A673 (cell line): Measurements from ENCODE around the gene SYNGR1. TPM values are rescaled to one million over a fixed set of nuclear protein-coding genes. Genes with fewer than 3 reads are reported as not detected.

Experiments
- BruUV-seq: library from RNA; stranded (reverse); fragments of 400-500 nt; replicated peaks from 2 replicates; lab custom pipeline; 2021; lab: Mats Ljungman, UMichigan
- CTCF ChIA-PET: fragments of 300-600 bp; sonication (Branson Sonifier 250); formaldehyde crosslinking; loops from one replicate; lab custom pipeline; 2022; ENCODE audit warnings: antibody characterized with exemption; lab: Charles Lee
- POLR2A ChIA-PET: fragments of 300-600 bp; sonication (Branson Sonifier 250); formaldehyde crosslinking; loops from one replicate; lab custom pipeline; 2022; ENCODE audit warnings: antibody characterized with exemption; ENCODE audit not compliant: low non-redundant PET; lab: Charles Lee
- DNase-seq: peaks from one replicate; pipeline ENCODE4 v3.0.0-alpha.2; 2015; ENCODE audit warnings: low spot score
- H3K27ac ChIP-seq: fragments of 200-600 bp; sonication (generic); 2 replicates; pipeline ENCODE4 v1.5.1; 2016; ENCODE audit warnings: mixed run types, low read depth, mild to moderate bottlenecking, mixed read lengths, antibody characterized with exemption, low read length; ENCODE audit not compliant: poor library complexity, severe bottlenecking
- H3K27me3 ChIP-seq: fragments of 200-600 bp; sonication (generic); replicated peaks from 2 replicates; pipeline ENCODE4 v1.6.1; 2017; ENCODE audit warnings: mixed run types, low read depth, mild to moderate bottlenecking, mixed read lengths, antibody characterized with exemption, low read length; ENCODE audit not compliant: insufficient read depth, poor library complexity
- H3K36me3 ChIP-seq: fragments of 200-600 bp; sonication (generic); 2 replicates; pipeline ENCODE4 v1.6.1; 2016; ENCODE audit warnings: mixed run types, mild to moderate bottlenecking, mixed read lengths, antibody characterized with exemption, low read length; ENCODE audit not compliant: insufficient read depth, poor library complexity, severe bottlenecking
- H3K4me1 ChIP-seq: fragments of 200-600 bp; sonication (generic); 2 replicates; pipeline ENCODE4 v1.6.1; 2017; ENCODE audit warnings: mixed run types, mild to moderate bottlenecking, mixed read lengths, antibody characterized with exemption, low read length; ENCODE audit not compliant: insufficient read depth, poor library complexity, severe bottlenecking
- H3K4me3 ChIP-seq: fragments of 200-600 bp; sonication (generic); 2 replicates; pipeline ENCODE4 v1.5.1; 2016; ENCODE audit warnings: low read depth, mixed run types, mild to moderate bottlenecking, mixed read lengths, low read length; ENCODE audit not compliant: poor library complexity, severe bottlenecking
- H3K9me3 ChIP-seq: fragments of 200-600 bp; sonication (generic); 2 replicates; pipeline ENCODE4 v1.6.1; 2016; ENCODE audit warnings: mixed run types, low read depth, mild to moderate bottlenecking, mixed read lengths, antibody characterized with exemption, low read length; ENCODE audit not compliant: poor library complexity, severe bottlenecking
- EZH2 ChIP-seq: fragments of 200-600 bp; sonication (generic); IDR thresholded peaks from 2 replicates; pipeline ENCODE4 v1.6.1; 2017; ENCODE audit warnings: borderline replicate concordance, low read depth, mild to moderate bottlenecking, mixed read lengths, antibody characterized with exemption, low read length; ENCODE audit not compliant: poor library complexity, severe bottlenecking
- intact Hi-C: fragments of 100-400 bp; cut with micrococcal nuclease; formaldehyde crosslinking; loops from one replicate; pipeline ENCODE4 v1.10.0; 2022; ENCODE audit not compliant: unreplicated experiment
- total RNA-seq: library from RNA; stranded (reverse); gene quantifications from 2 replicates; pipeline ENCODE4 v1.2.3, GENCODE V29; 2021
- TF ChIP-seq, protein P1 (sequence below): fragments of 300-800, 200-600 bp; sonication (generic); conservative IDR thresholded peaks from 2 replicates; pipeline ENCODE4 v1.5.1; 2017; ENCODE audit warnings: low read depth, mild to moderate bottlenecking, antibody characterized with exemption, low read length, moderate library complexity, mixed read lengths

The SYNGR1 gene
- total RNA-seq, 1 experiment from 2014 or later: 31.7 TPM

- no peak overlapping the region for H3K27ac ChIP-seq
- ChIA-PET CTCF (no interaction called here), POLR2A (no interaction called here)
- no peaks in the 10 kb centered on the region for H3K27me3 ChIP-seq
- no peak for DNase-seq
- H3K9me3 ChIP-seq: no peaks in the 10 kb centered on the region
- H3K4me3 ChIP-seq: no peak overlapping the region
- H3K36me3 ChIP-seq: peaks cover 60% of the 10 kb centered on the region
- intact Hi-C loops: no loop called here
- no TSS peak for BruUV-seq
- H3K4me1 ChIP-seq: no peaks in the 10 kb centered on the region
- no peak for TF ChIP-seq EZH2
- TF ChIP-seq, protein P1, sequence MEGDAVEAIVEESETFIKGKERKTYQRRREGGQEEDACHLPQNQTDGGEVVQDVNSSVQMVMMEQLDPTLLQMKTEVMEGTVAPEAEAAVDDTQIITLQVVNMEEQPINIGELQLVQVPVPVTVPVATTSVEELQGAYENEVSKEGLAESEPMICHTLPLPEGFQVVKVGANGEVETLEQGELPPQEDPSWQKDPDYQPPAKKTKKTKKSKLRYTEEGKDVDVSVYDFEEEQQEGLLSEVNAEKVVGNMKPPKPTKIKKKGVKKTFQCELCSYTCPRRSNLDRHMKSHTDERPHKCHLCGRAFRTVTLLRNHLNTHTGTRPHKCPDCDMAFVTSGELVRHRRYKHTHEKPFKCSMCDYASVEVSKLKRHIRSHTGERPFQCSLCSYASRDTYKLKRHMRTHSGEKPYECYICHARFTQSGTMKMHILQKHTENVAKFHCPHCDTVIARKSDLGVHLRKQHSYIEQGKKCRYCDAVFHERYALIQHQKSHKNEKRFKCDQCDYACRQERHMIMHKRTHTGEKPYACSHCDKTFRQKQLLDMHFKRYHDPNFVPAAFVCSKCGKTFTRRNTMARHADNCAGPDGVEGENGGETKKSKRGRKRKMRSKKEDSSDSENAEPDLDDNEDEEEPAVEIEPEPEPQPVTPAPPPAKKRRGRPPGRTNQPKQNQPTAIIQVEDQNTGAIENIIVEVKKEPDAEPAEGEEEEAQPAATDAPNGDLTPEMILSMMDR: no peak
Measured at GRCh38 chr22:39421691-39422090, 71.9 kb downstream of the SYNGR1 start.

DNA sequence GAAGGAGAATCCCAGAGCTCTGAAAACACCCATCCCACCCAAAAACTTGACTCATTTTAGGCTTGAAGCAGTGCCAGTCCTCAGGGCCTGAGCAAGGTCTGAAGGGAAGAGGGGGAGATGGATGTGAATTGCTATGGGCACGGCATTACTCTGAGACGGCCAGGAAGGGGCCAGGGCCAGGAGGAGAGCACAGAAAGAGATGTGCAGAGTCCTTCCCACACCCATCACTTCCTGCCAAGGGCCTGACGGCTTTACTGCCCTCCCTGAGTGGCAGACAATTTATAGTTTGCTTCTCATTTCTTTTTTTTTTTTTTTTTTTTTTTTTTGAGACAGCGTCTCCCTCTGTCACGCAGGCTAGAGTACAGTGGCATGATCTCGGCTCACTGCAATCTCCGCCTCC, 72.3 kb downstream of the SYNGR1 start:
- no peaks in the 10 kb centered on the region for H3K9me3 ChIP-seq
- H3K4me3 ChIP-seq: no peak overlapping the region
- H3K27me3 ChIP-seq: no peaks in the 10 kb centered on the region
- no peak for DNase-seq
- TF ChIP-seq EZH2: no peak
- TF ChIP-seq, protein P1: no peak
- BruUV-seq: no TSS peak
- H3K4me1 ChIP-seq: no peaks in the 10 kb centered on the region
- ChIA-PET POLR2A (no interaction called here), CTCF (no interaction called here)
- H3K36me3 ChIP-seq: peaks cover 60% of the 10 kb centered on the region
- H3K27ac ChIP-seq: no peak overlapping the region
- intact Hi-C loops: no loop called here

DNA sequence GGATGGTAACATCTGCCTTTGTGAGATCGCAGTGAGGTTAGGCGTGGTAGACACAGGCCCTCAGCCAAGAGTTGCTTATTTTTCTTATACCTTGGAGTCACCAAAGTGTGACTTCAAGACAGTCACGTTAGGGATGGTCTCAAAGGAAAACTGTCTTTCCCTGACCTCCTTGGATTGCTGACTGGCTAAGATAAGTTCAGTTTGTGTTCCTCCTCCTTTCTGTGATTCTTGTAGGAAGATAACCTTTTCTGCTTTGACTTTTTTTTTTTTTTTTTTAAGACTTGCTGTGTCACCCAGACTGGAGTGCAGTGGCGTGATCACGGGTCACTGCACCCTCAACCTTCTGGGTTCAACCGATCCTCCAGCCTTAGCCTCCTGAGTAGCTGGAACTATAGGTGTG, 72.9 kb downstream of the SYNGR1 start:
- Histone ChIP-seq H3K4me1 (peaks cover 4% of the 10 kb centered on the region), H3K36me3 (peaks cover 60% of the 10 kb centered on the region), H3K4me3 (no peak overlapping the region), H3K27me3 (no peaks in the 10 kb centered on the region), H3K9me3 (no peaks in the 10 kb centered on the region), H3K27ac (no peak overlapping the region)
- ChIA-PET CTCF (no interaction called here), POLR2A (no interaction called here)
- TF ChIP-seq, protein P1: no peak
- no peak for TF ChIP-seq EZH2
- intact Hi-C loops: no loop called here
- DNase-seq: no peak
- no TSS peak for BruUV-seq
